H9 (cell line): Measurements from ENCODE around the gene C4orf51. TPM values are rescaled to one million over a fixed set of nuclear protein-coding genes. Genes with fewer than 3 reads are reported as not detected.

Experiments
- DNase-seq: peaks from one replicate; pipeline ENCODE4 v3.0.0-alpha.2; 2017
- H2AFZ ChIP-seq: one replicate; pipeline ENCODE4 v1.6.1; 2013; ENCODE audit warnings: mild to moderate bottlenecking, low read length, control low read depth, moderate library complexity
- H2AK5ac ChIP-seq: 2 replicates; pipeline ENCODE4 v1.6.1; 2013; ENCODE audit warnings: low read length, control low read depth, mixed read lengths; ENCODE audit not compliant: insufficient read length
- H2BK120ac ChIP-seq: one replicate; pipeline ENCODE4 v1.6.1; 2013; ENCODE audit warnings: low read depth, mild to moderate bottlenecking, low read length, control low read depth, inconsistent platforms; ENCODE audit not compliant: poor library complexity, severe bottlenecking
- H2BK12ac ChIP-seq: 2 replicates; pipeline ENCODE4 v1.6.1; 2013; ENCODE audit warnings: low read length, control low read depth, mixed read lengths, low read depth; ENCODE audit not compliant: insufficient read length
- H2BK15ac ChIP-seq: 2 replicates; pipeline ENCODE4 v1.6.1; 2013; ENCODE audit warnings: low read depth, low read length, control low read depth
- H2BK20ac ChIP-seq: one replicate; pipeline ENCODE4 v1.6.1; 2013; ENCODE audit warnings: low read depth, mild to moderate bottlenecking, low read length, control low read depth, inconsistent platforms; ENCODE audit not compliant: poor library complexity, severe bottlenecking
- H2BK5ac ChIP-seq: 2 replicates; pipeline ENCODE4 v1.6.1; 2013; ENCODE audit warnings: low read length, control low read depth, mixed read lengths; ENCODE audit not compliant: insufficient read length
- H3K14ac ChIP-seq: 2 replicates; pipeline ENCODE4 v1.6.1; 2013; ENCODE audit warnings: low read length, control low read depth; ENCODE audit not compliant: insufficient read depth
- H3K18ac ChIP-seq: 2 replicates; pipeline ENCODE4 v1.6.1; 2013; ENCODE audit warnings: low read depth, mild to moderate bottlenecking, mixed read lengths, low read length, control low read depth; ENCODE audit not compliant: insufficient read length
- H3K23ac ChIP-seq: 2 replicates; pipeline ENCODE4 v1.6.1; 2013; ENCODE audit warnings: low read length, control low read depth, mixed read lengths, low read depth; ENCODE audit not compliant: insufficient read length
- H3K23me2 ChIP-seq: 2 replicates; pipeline ENCODE4 v1.6.1; 2013; ENCODE audit warnings: low read depth, mild to moderate bottlenecking, mixed read lengths, low read length, control low read depth; ENCODE audit not compliant: insufficient read length, poor library complexity, severe bottlenecking
- H3K27ac ChIP-seq: 2 replicates; pipeline ENCODE4 v1.5.1; 2013; ENCODE audit warnings: low read length, control low read depth, mixed read lengths, low read depth; ENCODE audit not compliant: insufficient read length
- H3K27me3 ChIP-seq: 2 replicates; pipeline ENCODE4 v1.6.1; 2013; ENCODE audit warnings: low read length, control low read depth, inconsistent platforms; ENCODE audit not compliant: insufficient read depth
- H3K4ac ChIP-seq: 2 replicates; pipeline ENCODE4 v1.6.1; 2013; ENCODE audit warnings: low read depth, mild to moderate bottlenecking, control low read depth, inconsistent platforms, low read length, moderate library complexity
- H3K4me1 ChIP-seq: 2 replicates; pipeline ENCODE4 v1.6.1; 2013; ENCODE audit warnings: low read length, control low read depth, inconsistent platforms; ENCODE audit not compliant: insufficient read depth
- H3K4me2 ChIP-seq: 2 replicates; pipeline ENCODE4 v1.6.1; 2013; ENCODE audit warnings: low read length, control low read depth, mixed read lengths; ENCODE audit not compliant: insufficient read length, insufficient read depth
- H3K56ac ChIP-seq: 2 replicates; pipeline ENCODE4 v1.6.1; 2013; ENCODE audit warnings: low read depth, mild to moderate bottlenecking, mixed read lengths, low read length, control low read depth; ENCODE audit not compliant: insufficient read length
- H3K79me1 ChIP-seq: 2 replicates; pipeline ENCODE4 v1.6.1; 2013; ENCODE audit warnings: low read depth, mild to moderate bottlenecking, moderate library complexity, low read length, control low read depth, inconsistent platforms; ENCODE audit not compliant: insufficient read depth, poor library complexity, severe bottlenecking
- H3K79me2 ChIP-seq: 2 replicates; pipeline ENCODE4 v1.6.1; 2013; ENCODE audit warnings: low read length, control low read depth, inconsistent platforms; ENCODE audit not compliant: insufficient read depth
- H3K9ac ChIP-seq: 2 replicates; pipeline ENCODE4 v1.6.1; 2013; ENCODE audit warnings: low read length, control low read depth, mixed read lengths; ENCODE audit not compliant: insufficient read length; ENCODE audit errors: extremely low read depth
- H3K9me3 ChIP-seq: one replicate; pipeline ENCODE4 v1.6.1; 2013; ENCODE audit warnings: low read depth, low read length, inconsistent platforms; ENCODE audit not compliant: control insufficient read depth
- H3T11ph ChIP-seq: one replicate; pipeline ENCODE4 v1.6.1; 2013; ENCODE audit warnings: mild to moderate bottlenecking, low read length, control low read depth, inconsistent platforms
- H4K20me1 ChIP-seq: one replicate; pipeline ENCODE4 v1.6.1; 2013; ENCODE audit not compliant: control insufficient read depth, insufficient read length, insufficient read depth
- H4K5ac ChIP-seq: 2 replicates; pipeline ENCODE4 v1.6.1; 2013; ENCODE audit warnings: low read depth, mild to moderate bottlenecking, mixed read lengths, low read length, control low read depth; ENCODE audit not compliant: insufficient read length
- H4K8ac ChIP-seq: replicated peaks from 2 replicates; pipeline ENCODE4 v1.6.1; 2013; ENCODE audit warnings: low read length, control low read depth, mixed read lengths, low read depth; ENCODE audit not compliant: insufficient read length
- H4K91ac ChIP-seq: 2 replicates; pipeline ENCODE4 v1.6.1; 2013; ENCODE audit warnings: low read depth, mild to moderate bottlenecking, moderate library complexity, mixed read lengths, low read length, control low read depth; ENCODE audit not compliant: insufficient read length
- H3K27ac Mint-ChIP-seq, 3 experiments: 2 replicates in 2 of 3; 3 replicates in 1 of 3; pipeline ENCODE4 v1.8.0; 2020 to 2021; ENCODE audit warnings: mixed read lengths in 3 of 3, mild to moderate bottlenecking in 1 of 3, moderate library complexity in 1 of 3
- H3K27me3 Mint-ChIP-seq: 2 replicates; pipeline ENCODE4 v1.8.0; 2021; ENCODE audit warnings: low read depth, mild to moderate bottlenecking, moderate library complexity, mixed read lengths
- H3K36me3 Mint-ChIP-seq, 3 experiments: 2 replicates in 2 of 3; 3 replicates in 1 of 3; pipeline ENCODE4 v1.8.0; 2020 to 2021; ENCODE audit warnings: low read depth in 3 of 3, mixed read lengths in 3 of 3; ENCODE audit not compliant: insufficient read depth in 1 of 3
- H3K4me1 Mint-ChIP-seq, 2 experiments: 2 replicates each; pipeline ENCODE4 v1.8.0; 2020; ENCODE audit warnings: mixed read lengths in 2 of 2
- H3K4me3 Mint-ChIP-seq, 2 experiments: 2 replicates in 1 of 2; 3 replicates in 1 of 2; pipeline ENCODE4 v1.8.0; 2020 to 2021; ENCODE audit warnings: mild to moderate bottlenecking in 2 of 2, mixed read lengths in 2 of 2, moderate library complexity in 1 of 2
- H3K9me3 Mint-ChIP-seq, 2 experiments: 2 replicates in 1 of 2; 3 replicates in 1 of 2; pipeline ENCODE4 v1.8.0; 2020; ENCODE audit warnings: mild to moderate bottlenecking in 2 of 2, mixed read lengths in 2 of 2, moderate library complexity in 1 of 2
- CTCF ChIP-seq: fragments of 200-600 bp; sonication (generic); conservative IDR thresholded peaks from 3 replicates; pipeline ENCODE4 v1.8.0; 2021; ENCODE audit warnings: antibody characterized with exemption, mild to moderate bottlenecking
- WGBS: extraction: QIAGEN DNeasy Blood & Tissue Kit; methylation state at CpG from one replicate; pipeline ENCODE4 v1.1.7; 2013; ENCODE audit warnings: missing lambda C conversion rate, low lambda C conversion rate, mixed read lengths; ENCODE audit not compliant: insufficient read length; ENCODE audit errors: extremely low coverage; 5-methylcytosine and 5-hydroxymethylcytosine counted together
- total RNA-seq: library from RNA; stranded (reverse); gene quantifications from 2 replicates; pipeline ENCODE4 v1.2.1, GENCODE V29; 2021

The C4orf51 gene
- total RNA-seq, 1 experiment from 2014 or later, result 6.0 TPM

- peaks cover 0 to 8% of the 10 kb centered on the region in 2 experiments; a peak in 2 of 4 replicates for H3K4me1 Mint-ChIP-seq
- Histone ChIP-seq H3K4me1 (no peaks in the 10 kb centered on the region), H3K79me2 (no peaks in the 10 kb centered on the region), H3T11ph (no peak overlapping the region), H2AFZ (no peak overlapping the region), H3K23me2 (no peaks in the 10 kb centered on the region), H4K91ac (no peak overlapping the region), H3K4me2 (no peak overlapping the region), H2BK20ac (no peak overlapping the region), H4K5ac (no peak overlapping the region), H2AK5ac (no peak overlapping the region), H2BK5ac (no peak overlapping the region), H4K8ac (no peak overlapping the region), H2BK15ac (no peak overlapping the region), H3K9me3 (no peaks in the 10 kb centered on the region), H3K18ac (no peak overlapping the region), H4K20me1 (no peaks in the 10 kb centered on the region), H2BK120ac (no peak overlapping the region), H3K27ac (no peak overlapping the region), H3K4ac (no peak overlapping the region), H2BK12ac (no peak overlapping the region), H3K23ac (no peak overlapping the region), H3K27me3 (no peaks in the 10 kb centered on the region), H3K9ac (no peak overlapping the region), H3K79me1 (no peaks in the 10 kb centered on the region), H3K56ac (no peak overlapping the region), H3K14ac (no peak overlapping the region)
- H3K27me3 Mint-ChIP-seq, result no peaks in the 10 kb centered on the region
- no peak for DNase-seq
- no peak overlapping the region for H3K27ac Mint-ChIP-seq
- no CpG with 5 or more reads among the region's 1 CpG for WGBS
- peaks cover 5 to 16% (median 11%) of the 10 kb centered on the region in 3 experiments for H3K36me3 Mint-ChIP-seq
- H3K4me3 Mint-ChIP-seq, result no peak overlapping the region
- H3K9me3 Mint-ChIP-seq, result peaks cover 19 to 27% of the 10 kb centered on the region in 2 experiments
- no peak for TF ChIP-seq CTCF
These were observed 426 bp upstream of the C4orf51 start for GRCh38 chr4:145679520-145679919.
